Activated T-cell treated with anti-CD3 and anti-CD28 coated beads for 24 hours (primary cell): Measurements from ENCODE around the gene SLC6A7.
"Not testable (repeated sequence)": the region's sequence is repeated elsewhere in the genome, so short reads cannot be mapped to it uniquely, and the experiment has no call there.

Source experiments
- DNase-seq: peaks from one replicate; pipeline ENCODE4 v3.0.0-alpha.2; 2020; ENCODE audit warnings: low read depth

Gene SLC6A7

GRCh38 chr5:150218693-150219035 lies 28.8 kb downstream of the SLC6A7 start:
- no peak for DNase-seq

DNA sequence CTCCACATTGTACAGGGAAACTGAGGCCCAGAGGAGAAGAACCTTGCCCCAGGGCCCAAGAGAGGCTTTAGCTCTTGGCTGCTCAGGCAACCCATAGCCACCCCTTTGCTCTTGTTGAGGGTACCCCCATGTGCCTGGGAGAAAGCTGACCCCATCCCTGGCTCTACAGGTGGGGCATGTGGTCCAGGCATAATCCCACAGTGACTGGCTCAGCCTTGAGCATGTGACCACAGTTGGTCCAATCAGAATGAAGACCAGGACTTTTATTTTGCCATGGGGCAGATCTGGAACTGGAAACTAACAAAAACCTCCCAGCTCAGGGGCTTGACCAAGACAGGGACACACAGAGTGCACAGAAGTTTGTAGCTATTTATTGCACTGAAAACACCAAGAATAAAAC lies 29.3 kb downstream of the SLC6A7 start:
- no peak for DNase-seq

DNA sequence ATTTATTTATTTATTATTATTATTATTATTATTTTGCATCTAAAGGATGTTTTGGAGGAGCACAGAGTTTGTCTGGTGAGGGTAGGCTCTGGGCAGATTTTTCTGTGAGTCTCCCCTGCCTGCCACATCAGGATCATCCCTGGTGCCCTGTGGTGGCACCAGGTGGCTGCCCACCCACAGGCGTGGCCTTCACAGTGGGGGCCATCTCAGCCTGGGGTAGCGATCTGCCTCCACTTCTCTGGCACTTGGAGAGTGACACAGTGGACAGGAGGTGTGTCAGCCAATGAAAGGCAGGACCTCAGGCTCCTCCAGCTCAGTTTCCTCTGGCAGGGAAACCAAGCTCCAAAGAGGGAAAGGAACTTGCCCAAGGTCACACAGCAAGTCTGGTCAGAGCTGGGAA lies 30.0 kb downstream of the SLC6A7 start:
- no peak for DNase-seq

DNA sequence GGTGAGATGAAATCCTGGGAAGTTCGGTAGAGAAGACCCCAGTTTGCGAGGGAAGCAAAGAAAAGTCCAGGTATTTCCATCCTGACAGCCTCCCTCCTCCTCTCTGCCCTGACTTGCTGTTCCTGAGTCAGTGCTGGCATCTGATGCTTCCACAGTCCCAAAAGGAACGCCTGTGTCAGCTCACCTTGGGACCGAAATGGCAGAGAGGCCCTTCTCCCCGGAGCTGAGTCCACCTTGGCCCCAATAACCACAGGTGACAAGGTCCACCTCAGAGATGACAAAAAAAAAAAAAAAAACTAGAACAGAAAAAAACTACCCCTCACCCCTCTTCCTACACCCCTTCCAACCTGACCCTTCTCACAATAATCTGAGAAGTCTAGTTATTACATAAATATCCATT lies 31.6 kb downstream of the SLC6A7 start:
- DNase-seq, result no peak

DNA sequence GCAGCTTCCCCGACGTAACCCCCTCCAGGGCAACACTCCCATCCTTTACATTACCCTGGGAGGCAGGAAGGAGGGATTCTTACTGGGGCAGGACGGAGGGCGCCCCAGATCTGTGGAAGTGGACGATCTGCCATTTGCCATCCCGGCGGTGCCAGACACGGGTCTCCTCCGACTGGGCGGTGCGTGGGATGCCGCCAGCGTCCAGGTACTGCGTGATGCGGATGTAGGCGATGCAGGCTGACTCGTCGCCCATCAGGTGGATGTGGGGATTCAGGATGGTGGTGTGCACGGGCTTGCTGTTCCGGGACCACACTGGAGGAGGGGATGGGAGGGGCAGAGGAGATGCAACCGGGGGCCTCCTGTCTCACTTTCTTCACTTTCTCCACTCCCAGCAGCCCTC lies 33.0 kb downstream of the SLC6A7 start:
- DNase-seq, result no peak

- DNase-seq, result no peak
Observed at GRCh38 chr5:150223474-150223873, 33.6 kb downstream of the SLC6A7 start.

GRCh38 chr5:150224483-150225027 lies 34.7 kb downstream of the SLC6A7 start:
- no peak for DNase-seq

- no peak for DNase-seq
Observed at GRCh38 chr5:150227036-150227435, 37.2 kb downstream of the SLC6A7 start.

- DNase-seq, result no peak
Observed at GRCh38 chr5:150227606-150228273, 37.9 kb downstream of the SLC6A7 start.

- no peak for DNase-seq
Observed at GRCh38 chr5:150229571-150229970, 39.7 kb downstream of the SLC6A7 start.

GRCh38 chr5:150230842-150231241 lies 41.0 kb downstream of the SLC6A7 start:
- no peak for DNase-seq

- DNase-seq, result not testable (repeated sequence)
Observed at GRCh38 chr5:150233706-150234105, 43.8 kb downstream of the SLC6A7 start.

DNA sequence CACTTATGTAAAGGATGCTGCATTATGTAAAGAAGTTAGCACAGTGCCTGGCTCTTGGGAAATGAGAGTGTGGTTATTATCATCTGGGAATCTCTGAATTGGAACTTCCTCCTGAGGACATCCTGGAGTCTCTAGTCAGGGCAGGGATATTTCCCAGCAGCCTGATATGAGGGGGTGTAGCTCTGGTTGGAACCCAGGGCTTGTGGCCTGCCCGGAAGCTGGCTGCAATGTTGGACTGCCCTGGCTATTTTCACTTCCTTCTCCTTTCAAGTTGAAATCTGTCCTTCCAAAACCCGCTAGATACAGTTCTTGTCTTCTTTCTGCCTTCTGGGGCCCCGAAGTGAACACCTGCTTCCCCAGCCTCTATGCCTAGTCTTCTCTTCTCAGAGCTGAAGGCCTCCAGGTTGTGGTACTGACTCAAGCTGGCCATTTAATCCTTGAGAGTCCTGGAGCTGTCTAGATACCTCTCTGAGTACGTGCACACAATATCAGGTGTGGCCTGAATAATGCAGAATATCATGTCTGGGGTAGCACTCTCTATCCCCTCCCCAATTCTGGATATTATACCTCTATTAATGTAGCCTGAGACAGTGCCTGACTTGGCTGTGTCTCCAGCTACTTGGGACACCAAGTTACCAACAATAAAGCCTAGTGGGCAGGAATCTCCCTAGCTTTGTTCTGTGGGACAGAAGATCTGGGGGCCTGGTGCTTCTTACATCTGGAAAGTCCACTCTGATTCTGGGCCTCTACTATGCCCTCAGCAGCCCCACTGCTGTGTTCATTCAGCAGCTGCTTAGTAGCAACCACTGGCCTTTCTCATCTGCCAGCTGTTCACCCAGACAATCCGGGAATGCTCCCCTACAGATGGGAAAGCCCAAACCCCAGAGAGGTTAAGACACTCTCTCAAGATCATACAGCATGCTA lies 45.0 kb downstream of the SLC6A7 start:
- no peak for DNase-seq

DNA sequence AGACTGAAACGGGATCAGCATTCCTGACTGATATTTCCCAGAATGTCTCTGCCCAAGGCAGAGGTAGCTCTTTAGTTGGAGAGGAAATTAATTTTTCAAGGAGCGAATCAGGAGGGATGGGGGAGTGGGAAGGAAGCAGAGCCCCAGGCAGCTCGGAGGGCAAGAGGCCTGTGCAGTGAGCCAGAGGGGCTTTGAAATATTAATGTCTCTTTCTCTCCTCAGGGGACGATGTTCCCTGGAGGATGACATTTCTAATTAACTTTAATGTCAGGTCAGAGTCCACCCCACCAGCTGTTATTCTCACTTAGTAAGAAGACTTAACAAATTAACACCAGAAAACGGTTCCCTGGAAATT lies 45.6 kb downstream of the SLC6A7 start:
- no peak for DNase-seq

GRCh38 chr5:150236313-150236712 lies 46.5 kb downstream of the SLC6A7 start:
- no peak for DNase-seq

- DNase-seq, result no peak
Observed at GRCh38 chr5:150236981-150237754, 47.3 kb downstream of the SLC6A7 start.

DNA sequence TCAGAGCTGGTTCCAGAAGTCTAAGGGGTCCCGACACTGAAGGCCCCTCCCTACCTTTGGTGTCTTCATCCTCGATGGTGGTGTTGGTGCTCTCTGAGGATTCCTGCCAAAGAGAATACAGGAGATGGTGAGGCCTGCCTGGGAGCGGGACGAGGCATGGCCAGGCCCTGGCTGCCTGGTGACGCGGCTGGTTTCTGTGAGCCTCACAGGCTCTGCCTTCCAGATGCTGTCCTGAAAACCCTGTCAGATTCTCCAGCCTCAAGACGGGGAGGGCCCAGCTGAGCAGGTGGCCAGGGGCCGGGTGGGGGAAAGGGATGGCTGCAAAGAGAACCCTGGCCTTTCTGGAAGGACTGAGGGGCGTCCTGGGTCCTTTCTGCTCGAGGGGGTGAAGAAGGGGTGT lies 48.8 kb downstream of the SLC6A7 start:
- DNase-seq, result no peak

- DNase-seq, result no peak
Observed at GRCh38 chr5:150239099-150239793, 49.4 kb downstream of the SLC6A7 start.

DNA sequence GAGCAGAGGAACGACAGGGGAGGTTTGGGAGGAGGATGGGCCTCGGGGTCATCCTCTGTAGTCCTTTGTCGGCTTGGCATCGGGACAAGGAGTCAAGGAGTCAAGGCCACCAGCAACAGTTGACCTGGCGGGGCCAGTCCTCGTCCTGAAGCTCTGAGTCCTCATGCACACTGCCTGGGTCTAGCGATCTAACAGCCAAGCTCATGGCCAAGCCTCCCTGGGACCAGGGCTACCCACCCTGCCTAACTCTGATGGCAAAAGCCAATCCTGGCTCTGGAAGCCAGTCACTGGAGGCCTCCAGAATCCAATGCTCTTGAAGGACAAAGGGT lies 49.9 kb downstream of the SLC6A7 start:
- no peak for DNase-seq

- no peak for DNase-seq
Observed at GRCh38 chr5:150241298-150242160, 51.7 kb downstream of the SLC6A7 start.

DNA sequence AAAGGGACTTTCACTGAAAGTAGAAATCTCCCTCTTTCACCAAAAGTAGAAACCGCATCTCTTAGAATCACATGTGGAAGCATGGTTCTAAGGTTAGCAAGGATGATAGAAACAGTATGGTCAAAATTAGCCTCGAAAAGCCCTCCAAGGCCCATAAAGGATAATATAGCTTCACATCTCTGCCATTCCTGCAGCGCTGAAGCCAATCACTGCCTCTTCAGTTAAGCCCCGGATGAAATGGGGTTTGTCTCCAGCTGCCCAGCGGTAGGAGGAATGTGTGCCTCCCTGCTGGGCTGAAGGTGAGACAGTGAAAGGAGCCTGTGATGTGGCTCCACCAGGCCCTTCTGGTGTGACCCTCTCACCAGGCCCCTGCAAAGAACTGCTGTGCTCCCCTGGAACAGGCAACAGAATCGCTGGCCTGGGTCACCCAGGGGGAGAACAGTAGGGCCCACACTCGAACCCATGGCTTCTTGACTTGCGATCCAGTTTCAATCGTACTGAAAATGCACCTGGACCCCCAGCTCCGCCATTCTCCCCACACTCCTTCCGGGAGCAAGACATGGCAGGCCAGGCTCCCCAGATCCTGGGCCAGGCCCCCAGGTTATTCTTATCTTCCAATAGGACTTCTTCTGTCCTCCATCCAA lies 52.5 kb downstream of the SLC6A7 start:
- DNase-seq, result no peak
